UCSD-AML1 (cell line): Measurements from ENCODE around the gene FDX1.

Experiments
- DNase-seq: peaks from one replicate; lab custom pipeline; 2025; ENCODE audit not compliant: unreplicated experiment; lab: John Stamatoyannopoulos, UW

Gene FDX1

DNA sequence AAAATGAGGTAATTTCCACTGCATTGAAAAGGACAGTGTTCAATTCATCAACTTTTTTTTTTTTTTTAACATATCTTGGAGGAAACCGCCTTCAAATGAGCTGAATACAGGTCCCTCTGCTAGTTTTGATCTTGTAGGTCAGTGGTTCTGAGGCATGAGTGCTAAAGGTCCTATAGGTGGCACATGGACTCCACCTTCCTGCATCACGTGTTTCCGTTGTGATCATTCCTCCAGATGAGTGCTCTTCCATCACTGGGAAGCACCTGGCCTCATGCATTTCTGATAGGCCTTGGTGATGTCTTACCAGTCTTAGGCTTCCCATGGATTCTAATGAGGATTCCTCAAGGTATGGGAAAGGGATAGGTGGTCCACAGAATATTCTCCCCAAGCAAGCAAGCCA lies 37.8 kb downstream of the FDX1 start:
- no peak for DNase-seq

DNA sequence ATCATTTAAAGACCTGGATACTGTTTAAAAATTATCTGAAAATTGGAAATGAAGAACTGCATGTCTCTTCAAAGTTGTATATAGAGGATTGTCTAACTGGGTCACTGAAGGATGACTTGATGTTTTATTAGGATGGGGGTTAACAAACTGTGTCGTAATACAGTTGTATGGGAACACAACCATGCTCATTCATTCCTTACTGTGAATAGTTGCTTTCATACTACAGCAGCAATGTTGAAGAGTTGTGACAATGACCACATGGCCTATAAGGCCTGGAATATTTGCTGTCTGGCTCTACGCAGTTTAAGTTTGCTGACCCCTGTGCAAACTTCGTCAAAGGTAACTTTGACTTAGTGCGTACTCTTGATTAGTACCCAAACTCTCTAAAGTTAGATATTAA lies 38.4 kb downstream of the FDX1 start:
- DNase-seq, result no peak

- DNase-seq, result no peak
These were observed 39.4 kb downstream of the FDX1 start for GRCh38 chr11:110469127-110469526.

DNA sequence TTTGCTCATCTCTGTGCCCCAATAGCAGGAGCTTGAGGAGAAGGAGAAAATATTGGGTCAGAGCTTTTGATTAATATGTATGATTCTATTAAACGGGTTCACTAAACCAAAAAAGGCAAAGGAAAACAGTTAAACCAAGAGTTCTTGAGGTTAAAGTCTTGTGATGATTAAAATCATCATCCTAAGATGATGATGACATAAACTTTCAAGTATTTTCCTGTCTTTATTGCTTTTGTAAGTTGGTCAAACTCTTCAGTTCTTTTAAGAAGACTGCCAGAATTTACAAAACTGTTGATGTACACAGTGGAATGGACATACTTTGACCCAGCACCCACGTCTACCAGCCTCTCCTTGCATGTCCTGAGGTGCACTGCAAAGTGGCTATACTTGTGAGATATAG lies 41.0 kb downstream of the FDX1 start:
- no peak for DNase-seq

GRCh38 chr11:110471371-110471770 lies 41.6 kb downstream of the FDX1 start:
- no peak for DNase-seq

- DNase-seq, result no peak
These were observed 43.1 kb downstream of the FDX1 start for GRCh38 chr11:110472858-110473257.

- no peak for DNase-seq
These were observed 44.0 kb downstream of the FDX1 start for GRCh38 chr11:110473706-110474105.

- no peak for DNase-seq
These were observed 44.8 kb downstream of the FDX1 start for GRCh38 chr11:110474578-110474977.

- DNase-seq, result no peak
These were observed 45.9 kb downstream of the FDX1 start for GRCh38 chr11:110475671-110476070.

DNA sequence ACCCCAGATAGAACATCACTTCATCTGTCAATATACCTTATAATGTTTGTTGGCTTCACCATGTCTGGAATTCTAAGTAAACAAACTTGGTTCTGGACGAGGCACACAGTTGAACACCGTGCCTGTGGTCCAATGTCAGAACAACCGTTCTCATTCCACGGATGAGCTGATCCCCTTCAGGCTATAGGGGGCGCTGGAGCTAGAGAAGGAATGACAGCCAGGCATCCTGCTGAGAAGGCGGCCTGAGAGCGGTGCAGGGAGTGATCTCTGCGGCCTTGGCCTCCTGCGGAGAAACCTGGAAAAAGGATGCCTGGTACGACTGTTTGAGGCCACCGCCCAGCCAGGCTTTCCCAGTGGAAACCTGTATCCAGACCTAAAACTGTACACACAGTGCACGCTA lies 48.7 kb downstream of the FDX1 start:
- DNase-seq, result no peak

DNA sequence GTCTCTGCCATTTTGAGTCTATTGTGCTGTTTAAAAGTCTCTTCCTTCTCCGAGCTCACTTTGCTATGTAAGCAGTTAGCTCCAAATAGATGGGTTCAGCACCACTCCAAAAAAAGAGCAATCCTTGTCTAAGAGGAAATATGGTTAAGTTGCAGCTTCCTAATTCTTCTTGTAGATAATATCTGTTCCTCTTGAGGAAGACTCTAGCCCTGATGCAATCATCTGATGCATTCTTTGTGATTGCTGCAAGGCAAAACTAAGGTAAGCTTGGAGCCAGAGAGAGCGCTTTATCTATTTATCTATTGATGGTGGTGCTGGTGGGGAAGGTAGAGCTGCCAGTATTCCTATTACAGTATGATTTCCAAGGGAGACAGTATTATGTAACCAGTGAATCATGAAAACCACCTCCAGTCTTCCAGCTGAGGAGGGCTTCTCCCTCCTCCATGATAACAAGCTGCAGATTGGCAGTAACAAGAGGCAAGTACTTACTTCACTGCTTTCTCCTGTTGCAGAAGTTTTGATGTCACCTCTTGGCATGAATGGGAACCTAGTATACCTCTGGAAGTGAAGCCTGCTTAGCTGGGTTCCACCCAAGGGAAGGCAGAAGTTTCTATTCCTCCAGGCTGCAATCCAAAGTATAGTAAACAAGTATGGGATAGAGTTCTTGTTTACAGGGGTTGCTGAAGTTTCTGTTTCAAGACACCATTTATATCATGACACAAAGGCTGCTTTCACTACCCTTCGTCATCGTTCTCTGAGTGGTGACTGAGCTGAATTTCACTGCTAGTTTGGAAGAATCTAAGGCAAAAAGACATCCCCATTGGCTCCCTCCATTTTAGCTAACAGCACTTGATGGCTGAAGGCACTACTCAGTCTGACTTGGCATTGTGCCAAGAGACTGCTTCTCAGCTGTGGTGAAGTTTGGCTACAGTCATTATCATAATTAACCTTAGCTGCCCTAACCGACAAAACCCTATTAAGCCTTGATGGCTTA lies 49.7 kb downstream of the FDX1 start:
- no peak for DNase-seq

DNA sequence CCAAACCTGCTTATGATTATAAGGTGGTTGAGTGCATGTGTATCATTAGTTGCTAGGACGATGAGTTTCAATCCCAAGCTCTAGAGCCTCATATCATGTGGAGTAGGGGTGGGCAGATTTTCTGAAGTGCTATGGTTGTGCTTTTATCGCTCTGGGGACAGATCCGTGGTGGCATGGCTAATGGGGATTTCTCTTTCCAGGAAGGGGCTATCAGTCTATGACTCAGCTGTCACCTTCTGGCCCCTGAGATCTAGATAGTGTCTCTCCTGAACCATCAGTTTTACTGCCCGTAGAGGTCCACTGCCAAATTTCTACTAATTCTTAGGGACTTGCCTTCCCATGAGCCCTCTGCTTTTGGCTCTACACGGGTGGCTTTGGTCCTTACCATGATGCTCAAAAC lies 51.8 kb downstream of the FDX1 start:
- DNase-seq, result no peak

GRCh38 chr11:110486156-110486555 lies 56.4 kb downstream of the FDX1 start:
- DNase-seq, result no peak

- no peak for DNase-seq
These were observed 58.7 kb downstream of the FDX1 start for GRCh38 chr11:110488446-110488845.

- DNase-seq, result no peak
These were observed 61.1 kb downstream of the FDX1 start for GRCh38 chr11:110490886-110491285.

GRCh38 chr11:110491577-110492320 lies 62.0 kb downstream of the FDX1 start:
- DNase-seq, result no peak

DNA sequence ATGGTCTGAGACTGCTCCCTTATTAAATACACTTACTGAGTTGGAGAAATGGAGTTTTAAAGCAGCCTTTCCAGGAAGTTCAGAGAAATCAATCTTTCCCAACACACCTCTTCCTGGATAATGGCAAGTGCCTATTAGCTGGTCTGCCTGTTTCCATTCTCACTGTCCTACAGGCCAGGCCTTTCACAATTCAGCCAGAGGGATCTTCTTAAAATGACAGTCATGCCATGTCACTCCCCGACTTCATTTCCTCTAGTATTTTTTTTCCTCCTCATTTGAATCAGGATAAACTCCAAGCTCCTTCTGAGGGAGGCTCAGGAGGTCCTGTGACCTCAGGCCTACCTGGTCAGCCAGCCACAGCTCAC lies 62.6 kb downstream of the FDX1 start:
- DNase-seq, result no peak

DNA sequence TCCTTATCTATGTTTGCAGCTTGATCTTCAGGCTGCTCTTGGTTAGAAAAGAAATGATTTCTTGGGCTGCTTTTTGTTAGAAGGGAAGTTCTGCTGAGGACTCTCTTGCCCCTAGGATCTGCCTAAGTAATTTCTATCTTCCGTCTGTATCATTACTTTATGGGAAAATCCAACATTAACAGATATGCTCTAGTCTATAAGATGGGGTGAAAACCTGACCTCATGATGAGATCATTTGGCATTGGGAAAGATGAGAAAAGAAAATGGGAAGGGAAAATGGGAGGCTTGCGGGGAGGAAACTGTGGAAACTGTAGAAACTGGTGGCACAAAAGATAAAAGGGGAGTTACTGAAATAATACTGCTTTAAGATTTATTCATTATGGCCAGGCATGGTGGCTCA lies 63.6 kb downstream of the FDX1 start:
- no peak for DNase-seq

- no peak for DNase-seq
These were observed 67.7 kb downstream of the FDX1 start for GRCh38 chr11:110497231-110497978.

GRCh38 chr11:110501428-110501827 lies 71.7 kb downstream of the FDX1 start:
- DNase-seq, result no peak

GRCh38 chr11:110505528-110506284 lies 76.0 kb downstream of the FDX1 start:
- DNase-seq, result no peak
